Lung (tissue), 12 donors: ENCODE data around the gene HBG1. TPM values are rescaled to one million over a fixed set of nuclear protein-coding genes. Genes with fewer than 3 reads are reported as not detected.

Experiments used
- ATAC-seq: fragments of 200-7000 bp; cut with Tn5 transposase; one replicate; pipeline ENCODE4 v1.9.1; 2020; ENCODE audit warnings: moderate number of reproducible peaks; ENCODE audit not compliant: insufficient read depth, low FRiP score
- DNase-seq, 3 donors: peaks; one replicate each; pipeline ENCODE4 v3.0.0-alpha.2; 2013 to 2017
- H3K27ac ChIP-seq, 2 donors: one replicate each; pipeline ENCODE4 v1.5.1; 2013; ENCODE audit warnings: mild to moderate bottlenecking in 2 of 2, moderate library complexity in 2 of 2, control low read depth in 1 of 2, inconsistent platforms in 1 of 2, low read depth in 1 of 2, low read length in 1 of 2
- H3K27me3 ChIP-seq, 3 donors: one replicate each; pipeline ENCODE4 v1.5.1; 2013; ENCODE audit warnings: low read length in 2 of 3; ENCODE audit not compliant: control insufficient read depth in 3 of 3, insufficient read depth in 3 of 3
- H3K36me3 ChIP-seq, 4 donors: one replicate each; pipeline ENCODE4 v1.5.1; 2013; ENCODE audit warnings: low read length in 4 of 4, mild to moderate bottlenecking in 1 of 4, moderate library complexity in 1 of 4; ENCODE audit not compliant: control insufficient read depth in 4 of 4, insufficient read depth in 4 of 4
- H3K4me1 ChIP-seq, 5 donors: one replicate each; pipeline ENCODE4 v1.5.1; 2013; ENCODE audit warnings: low read length in 5 of 5, mild to moderate bottlenecking in 2 of 5, moderate library complexity in 1 of 5; ENCODE audit not compliant: control insufficient read depth in 5 of 5, insufficient read depth in 5 of 5
- H3K4me3 ChIP-seq: one replicate; pipeline ENCODE4 v1.5.1; 2013; ENCODE audit warnings: mild to moderate bottlenecking, control low read depth, moderate library complexity
- H3K9ac ChIP-seq, 2 donors: one replicate each; pipeline ENCODE4 v1.5.1; 2013; ENCODE audit warnings: low read length in 2 of 2, control low read depth in 1 of 2; ENCODE audit not compliant: insufficient read depth in 1 of 2
- H3K9me3 ChIP-seq, 4 donors: one replicate each; pipeline ENCODE4 v1.5.1; 2013; ENCODE audit warnings: low read length in 3 of 4, mild to moderate bottlenecking in 1 of 4, moderate library complexity in 1 of 4; ENCODE audit not compliant: control insufficient read depth in 4 of 4, insufficient read depth in 3 of 4
- CTCF ChIP-seq: IDR thresholded peaks from 2 replicates; pipeline ENCODE4 v1.5.1; 2012; ENCODE audit warnings: mild to moderate bottlenecking; ENCODE audit errors: control extremely low read depth, extremely low read depth
- WGBS, 2 donors: extraction: QIAGEN DNeasy Blood & Tissue Kit; methylation state at CpG; one replicate each; pipeline ENCODE4 v1.1.7; 2013; 5-methylcytosine and 5-hydroxymethylcytosine counted together
- polyA plus RNA-seq, 2 donors: library from polyadenylated mRNA; stranded (reverse); fragments of 200-250 nt; gene quantifications; one replicate each; pipeline ENCODE4 v1.2.1, GENCODE V29; 2013
- total RNA-seq, 2 donors: library from RNA; depleted of rRNA in 1 of 2; stranded (reverse); fragments of >200 nt in 1 of 2; gene quantifications; one replicate each; pipeline ENCODE4 v1.2.1, GENCODE V29; 2014 to 2021
- donor health status: control.
- donor health status: control.
- donor health status: Bipolar disorder and iron deficiency.
- donor health status: healthy.
- donor health status: DM: yes; HTN: yes; CAD: no.

The HBG1 gene
- total and polyA plus RNA-seq, 4 donors, result 0.56 to 60.9 (median 1.6) TPM; not detected in 1

GRCh38 chr11:5242208-5242607, 7.4 kb downstream of the HBG1 start:
- Histone ChIP-seq H3K27me3 (peaks cover 0 to 4% (median 0%) of the 10 kb centered on the region in 3 donors), H3K36me3 (no peaks in the 10 kb centered on the region), H3K9me3 (no peaks in the 10 kb centered on the region), H3K4me3 (no peak overlapping the region), H3K4me1 (no peaks in the 10 kb centered on the region), H3K27ac (no peak overlapping the region), H3K9ac (no peak overlapping the region)
- ATAC-seq, result no peak
- no peak for TF ChIP-seq CTCF
- WGBS, 2 donors, result 68 to 80% methylated on average over 2 of the region's 2 CpGs
- no peak for DNase-seq

- Histone ChIP-seq H3K36me3 (no peaks in the 10 kb centered on the region), H3K27ac (no peak overlapping the region), H3K4me3 (no peak overlapping the region), H3K9ac (no peak overlapping the region), H3K9me3 (no peaks in the 10 kb centered on the region), H3K27me3 (peaks cover 0 to 4% (median 0%) of the 10 kb centered on the region in 3 donors), H3K4me1 (no peaks in the 10 kb centered on the region)
- ATAC-seq (no peak), DNase-seq (no peak)
- no peak for TF ChIP-seq CTCF
- 63 to 65% methylated on average over 3 of the region's 3 CpGs for WGBS, 2 donors
Measured at GRCh38 chr11:5241458-5241857, 8.2 kb downstream of the HBG1 start.

GRCh38 chr11:5240458-5240857, 9.2 kb downstream of the HBG1 start:
- no peaks in the 10 kb centered on the region for H3K9me3 ChIP-seq
- H3K9ac ChIP-seq, result no peak overlapping the region
- no peak for DNase-seq
- H3K36me3 ChIP-seq, result no peaks in the 10 kb centered on the region
- no peak overlapping the region for H3K27ac ChIP-seq
- no peak for ATAC-seq
- H3K4me3 ChIP-seq, result no peak overlapping the region
- 66 to 75% methylated on average over 2 of the region's 2 CpGs for WGBS, 2 donors
- no peaks in the 10 kb centered on the region for H3K4me1 ChIP-seq
- no peak for TF ChIP-seq CTCF
- H3K27me3 ChIP-seq, result peaks cover 0 to 4% (median 0%) of the 10 kb centered on the region in 3 donors

GRCh38 chr11:5240056-5240455, 9.6 kb downstream of the HBG1 start:
- Histone ChIP-seq H3K4me1 (no peaks in the 10 kb centered on the region), H3K4me3 (no peak overlapping the region), H3K27me3 (peaks cover 0 to 4% (median 0%) of the 10 kb centered on the region in 3 donors), H3K9ac (no peak overlapping the region), H3K9me3 (no peaks in the 10 kb centered on the region), H3K36me3 (no peaks in the 10 kb centered on the region), H3K27ac (no peak overlapping the region)
- DNase-seq, result no peak
- WGBS, 2 donors, result 76 to 97% methylated on average over 1 of the region's 1 CpG
- TF ChIP-seq CTCF, result no peak
- no peak for ATAC-seq
